DMS 273 (cell line): ENCODE data around the gene JSRP1.

Source experiments
- DNase-seq: peaks from one replicate; lab custom pipeline; 2025; ENCODE audit not compliant: unreplicated experiment; lab: John Stamatoyannopoulos, UW

The JSRP1 gene

DNA sequence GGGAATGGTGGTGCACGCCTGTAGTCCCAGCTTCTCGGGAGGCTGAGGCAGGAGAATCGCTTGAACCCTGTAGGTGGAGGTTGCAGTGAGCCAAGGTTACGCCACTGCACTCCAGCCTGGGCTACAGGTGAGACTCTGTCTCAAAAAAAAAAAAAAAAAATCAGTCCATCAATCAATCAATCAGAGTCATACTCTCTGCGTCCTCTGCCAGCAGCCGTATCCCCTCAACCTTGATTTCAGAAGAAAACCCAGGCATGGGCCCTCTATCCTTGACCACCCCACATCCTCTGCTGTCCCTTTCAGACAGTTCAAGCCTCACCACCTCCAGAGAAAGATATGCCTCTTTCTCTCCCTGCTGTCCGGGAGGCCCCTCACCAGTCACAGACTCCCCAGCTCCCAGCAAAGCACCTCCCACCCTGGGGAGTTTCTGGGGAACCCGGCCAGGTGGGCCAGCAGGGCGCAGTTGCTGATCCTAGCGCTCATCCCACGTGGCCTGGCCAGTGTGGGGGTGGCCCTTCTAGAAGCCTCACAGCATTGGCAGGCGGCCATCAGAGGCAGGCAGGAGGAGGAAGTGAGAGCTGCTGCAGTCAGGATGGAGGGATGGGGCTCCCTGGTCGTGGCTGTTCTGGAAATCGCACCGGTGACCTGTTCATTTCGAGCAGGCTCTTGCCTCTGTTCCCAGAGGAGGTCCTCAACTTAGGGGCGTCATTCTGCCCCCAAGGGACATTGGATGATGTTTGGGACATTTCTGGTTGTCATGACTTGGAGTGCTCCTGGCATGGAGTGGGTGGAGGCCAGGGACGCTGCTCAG, 10.2 kb upstream of the JSRP1 start:
- peak; percentile 65 for DNase-seq

- DNase-seq = peak; percentile 54
These were observed 5.4 kb upstream of the JSRP1 start for GRCh38 chr19:2261438-2262172.

DNA sequence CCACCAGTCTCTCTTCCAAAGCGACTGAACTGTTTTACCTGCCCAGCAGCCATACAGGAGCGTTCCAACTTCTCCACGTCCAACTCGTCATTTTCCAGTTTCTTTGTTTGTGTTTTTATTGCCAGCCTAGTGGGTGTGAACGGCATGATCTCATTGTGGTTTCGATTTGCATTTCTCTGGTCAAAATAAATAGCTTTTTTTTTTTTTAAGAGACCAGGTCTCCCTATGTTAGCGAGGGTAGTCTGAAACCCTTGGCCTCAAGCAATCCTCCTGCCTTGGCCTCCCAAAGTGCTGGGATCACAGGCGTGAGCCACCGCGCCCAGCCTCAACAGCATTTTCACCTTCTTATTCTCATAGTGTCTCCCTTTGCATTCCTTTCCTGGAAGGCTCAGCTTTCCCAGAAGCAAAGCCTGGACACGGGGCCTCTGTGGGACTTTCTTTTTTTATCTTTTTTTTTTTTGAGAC, 4.2 kb upstream of the JSRP1 start:
- DNase-seq = no peak

DNA sequence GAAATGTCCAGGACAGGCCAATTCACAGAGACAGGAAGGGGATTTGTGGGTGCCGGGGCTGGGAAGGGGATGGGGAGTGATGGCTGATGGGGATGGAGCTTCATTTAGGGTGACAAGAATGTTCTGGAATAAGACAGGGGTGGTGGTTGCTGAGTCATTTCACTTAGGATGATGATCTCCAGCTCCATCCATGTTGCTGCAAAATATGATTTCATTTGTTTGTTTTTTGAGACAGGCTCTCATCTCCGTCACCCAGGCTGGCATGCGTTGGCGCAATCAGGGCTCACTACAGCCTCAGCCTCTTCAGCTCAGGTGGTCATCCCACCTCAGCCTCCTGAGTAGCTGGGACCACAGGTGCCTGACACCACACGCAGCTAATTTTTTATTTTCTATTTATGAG, 3.1 kb upstream of the JSRP1 start:
- DNase-seq = no peak

GRCh38 chr19:2255112-2255845, 938 bp downstream of the JSRP1 start:
- DNase-seq = no peak

DNA sequence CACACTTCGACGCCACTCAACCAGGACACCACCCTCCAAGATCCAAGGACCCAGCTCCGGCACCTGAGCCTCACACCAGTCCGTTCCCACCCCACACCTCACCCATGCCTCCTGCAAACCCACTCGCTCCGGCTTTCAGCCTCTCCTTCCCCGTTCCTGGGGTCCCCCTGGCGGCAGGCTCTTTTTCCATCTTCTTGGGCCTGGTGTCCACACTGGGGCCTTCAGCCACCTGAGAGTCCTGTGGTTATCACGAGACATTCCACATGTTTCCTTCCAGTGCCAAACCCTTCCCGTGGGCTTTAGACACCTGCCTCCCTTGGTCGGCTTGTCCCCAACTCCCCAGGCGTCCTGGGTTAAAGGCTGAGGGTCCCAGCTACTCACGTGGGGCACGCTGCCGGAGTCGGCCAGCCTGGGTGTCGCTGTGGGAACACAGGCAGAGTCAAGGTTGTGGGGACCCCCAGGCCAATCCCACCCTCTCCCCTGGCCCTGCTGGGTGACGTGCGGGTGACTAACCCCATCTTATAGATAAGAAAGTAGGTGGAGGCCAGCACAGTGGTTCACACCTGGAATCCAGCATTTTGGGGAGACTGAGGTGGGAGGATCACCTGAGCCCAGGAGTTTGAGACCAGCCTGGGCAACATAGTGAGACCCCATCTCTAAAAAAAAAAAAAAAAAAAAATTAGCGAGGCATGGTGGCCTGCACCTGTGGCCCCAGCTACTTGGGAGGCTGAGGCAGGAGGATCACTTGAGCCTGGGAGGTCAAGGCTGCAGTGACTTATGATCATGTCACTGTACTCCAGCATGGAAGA, 1.9 kb downstream of the JSRP1 start:
- peak; percentile 62 for DNase-seq

GRCh38 chr19:2253106-2254063, 2.8 kb downstream of the JSRP1 start:
- DNase-seq = peak; percentile 65

DNA sequence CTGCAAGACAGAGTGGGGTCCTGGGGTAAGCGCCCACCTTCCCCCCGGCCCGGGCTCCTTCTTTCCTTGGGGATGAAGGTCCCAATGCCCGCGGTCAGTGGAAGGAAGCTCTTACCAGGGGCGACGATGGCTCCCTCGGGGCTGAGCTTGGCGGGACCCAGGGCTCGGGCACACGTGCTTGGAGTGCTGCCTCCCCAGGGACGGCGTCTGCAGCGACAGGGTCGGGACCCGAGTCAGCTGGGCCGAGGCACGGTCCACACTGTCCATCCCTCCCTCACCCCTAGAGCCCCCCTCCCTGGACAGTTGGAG, 3.5 kb downstream of the JSRP1 start:
- no peak for DNase-seq

DNA sequence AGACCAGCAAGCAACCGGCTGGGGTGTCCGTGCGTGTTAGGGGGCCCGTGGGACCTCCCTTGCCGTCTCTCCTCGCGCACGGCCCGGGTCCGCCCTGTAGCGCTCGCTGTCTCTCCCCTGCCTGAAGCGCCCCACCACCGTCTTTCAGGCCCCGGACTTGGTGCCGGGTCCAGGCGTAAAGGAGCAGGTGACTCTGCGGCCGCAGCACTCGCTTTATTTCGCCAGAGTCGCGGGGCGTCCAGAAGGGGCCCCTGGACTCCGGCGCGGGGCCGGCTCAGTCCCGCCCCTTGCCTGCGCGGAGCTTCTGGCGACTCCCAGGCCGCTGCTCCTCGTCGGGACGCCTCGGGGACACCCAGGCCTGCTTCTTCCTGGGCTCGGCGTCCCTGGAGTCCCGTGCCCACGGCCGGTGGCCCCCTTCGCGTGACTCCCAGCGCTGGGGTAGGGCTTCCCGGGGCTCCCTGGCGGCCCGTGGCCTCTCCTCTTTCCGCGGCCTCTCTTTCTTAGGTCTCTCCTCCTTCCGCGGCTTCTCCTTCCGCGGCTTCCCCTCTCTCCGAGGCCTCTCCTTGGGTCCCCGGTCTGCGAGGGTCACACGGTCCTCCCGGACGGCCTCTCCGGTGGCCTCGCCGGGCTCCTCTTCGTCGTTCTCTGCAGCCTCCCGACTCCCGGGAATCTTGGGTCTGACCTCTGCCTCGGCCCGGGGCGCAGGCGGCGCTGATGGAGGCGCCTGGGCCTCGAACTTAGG, 4.0 kb downstream of the JSRP1 start:
- DNase-seq = no peak

- DNase-seq = peak; percentile 68
These were observed 4.8 kb downstream of the JSRP1 start for GRCh38 chr19:2251106-2252054.

DNA sequence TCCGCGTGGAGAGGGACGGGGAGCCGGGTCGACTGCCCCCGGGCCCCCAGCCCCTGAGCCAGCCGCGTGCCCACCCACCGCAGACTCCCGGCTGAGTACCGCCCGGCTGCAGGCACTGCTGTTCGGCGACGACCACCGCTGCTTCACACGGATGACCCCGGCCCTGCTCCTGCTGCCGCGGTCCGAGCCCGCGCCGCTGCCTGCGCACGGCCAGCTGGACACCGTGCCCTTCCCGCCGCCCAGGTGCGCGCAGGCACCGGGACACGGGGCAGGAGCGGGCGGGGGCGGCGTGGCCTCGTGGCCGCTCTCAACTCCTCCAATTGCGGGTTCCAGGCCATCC, 5.5 kb downstream of the JSRP1 start:
- no peak for DNase-seq

DNA sequence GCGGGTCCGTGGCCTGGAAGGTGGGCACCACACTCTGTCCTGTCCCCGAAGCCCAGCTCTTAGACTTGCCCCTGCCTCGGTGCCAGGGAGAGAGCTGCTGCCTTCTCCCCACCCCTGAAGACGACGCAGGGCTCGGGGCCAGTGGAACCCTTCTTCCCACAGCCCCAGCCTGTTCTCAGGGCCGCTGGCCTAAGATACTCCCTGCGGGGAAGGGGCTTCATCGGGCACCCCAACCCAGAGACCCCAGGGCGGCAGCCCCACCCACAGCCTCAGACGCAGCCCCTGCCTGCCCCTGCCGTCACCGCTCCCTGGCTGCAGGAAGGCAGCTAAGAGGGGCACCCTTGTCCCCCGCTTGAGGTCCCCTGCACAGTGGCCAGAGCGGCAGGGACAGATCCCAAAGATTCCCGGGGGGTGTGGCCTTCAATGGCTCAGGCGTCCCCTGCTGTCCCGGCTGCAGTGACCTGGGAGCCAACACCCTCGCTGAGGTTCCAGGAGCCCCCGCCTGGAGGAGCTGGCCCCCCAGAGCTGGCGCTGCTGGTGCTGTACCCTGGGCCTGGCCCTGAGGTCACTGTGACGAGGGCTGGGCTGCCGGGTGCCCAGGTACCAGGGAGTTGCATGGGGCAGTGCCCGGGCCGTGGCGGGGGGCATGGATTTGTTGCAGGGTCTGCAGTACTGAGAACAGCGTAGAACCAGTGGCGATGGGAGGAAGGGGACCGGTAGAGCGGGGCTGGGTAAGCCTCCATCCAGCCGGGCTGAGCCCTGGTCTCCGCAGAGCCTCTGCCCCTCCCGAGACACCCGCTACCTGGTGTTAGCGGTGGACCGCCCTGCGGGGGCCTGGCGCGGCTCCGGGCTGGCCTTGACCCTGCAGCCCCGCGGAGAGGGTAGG, 6.1 kb downstream of the JSRP1 start:
- DNase-seq = peak; percentile 72

DNA sequence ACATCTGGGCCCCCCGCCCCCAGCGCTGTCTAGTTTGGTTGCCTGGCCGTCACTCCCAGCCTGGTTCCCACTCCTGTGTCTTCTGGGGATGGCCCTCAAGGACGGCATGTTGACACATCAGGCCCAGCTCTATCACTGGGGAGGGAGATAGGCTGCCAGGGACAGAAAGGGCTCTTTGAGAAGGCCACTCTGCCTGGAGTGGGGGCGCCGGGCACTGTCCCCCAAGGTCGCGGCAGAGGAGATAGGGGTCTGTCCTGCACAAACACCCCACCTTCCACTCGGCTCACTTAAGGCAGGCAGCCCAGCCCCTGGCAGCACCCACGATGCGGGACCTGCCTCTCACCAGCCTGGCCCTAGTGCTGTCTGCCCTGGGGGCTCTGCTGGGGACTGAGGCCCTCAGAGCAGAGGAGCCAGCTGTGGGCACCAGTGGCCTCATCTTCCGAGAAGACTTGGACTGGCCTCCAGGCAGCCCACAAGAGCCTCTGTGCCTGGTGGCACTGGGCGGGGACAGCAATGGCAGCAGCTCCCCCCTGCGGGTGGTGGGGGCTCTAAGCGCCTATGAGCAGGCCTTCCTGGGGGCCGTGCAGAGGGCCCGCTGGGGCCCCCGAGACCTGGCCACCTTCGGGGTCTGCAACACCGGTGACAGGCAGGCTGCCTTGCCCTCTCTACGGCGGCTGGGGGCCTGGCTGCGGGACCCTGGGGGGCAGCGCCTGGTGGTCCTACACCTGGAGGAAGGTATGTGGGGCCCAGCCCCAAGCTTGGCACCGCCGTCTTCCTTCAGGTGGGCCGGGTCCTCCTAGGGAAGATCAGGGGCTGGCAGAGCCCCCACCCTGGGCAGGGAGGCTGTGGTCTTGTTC, 7.0 kb downstream of the JSRP1 start, which contains the start of gene AMH:
TSS of gene AMH (plus strand) at position 314 of the 857 bp plus-strand sequence. CDS start at position 324, 10 bp downstream.
- DNase-seq = peak; percentile 58

DNA sequence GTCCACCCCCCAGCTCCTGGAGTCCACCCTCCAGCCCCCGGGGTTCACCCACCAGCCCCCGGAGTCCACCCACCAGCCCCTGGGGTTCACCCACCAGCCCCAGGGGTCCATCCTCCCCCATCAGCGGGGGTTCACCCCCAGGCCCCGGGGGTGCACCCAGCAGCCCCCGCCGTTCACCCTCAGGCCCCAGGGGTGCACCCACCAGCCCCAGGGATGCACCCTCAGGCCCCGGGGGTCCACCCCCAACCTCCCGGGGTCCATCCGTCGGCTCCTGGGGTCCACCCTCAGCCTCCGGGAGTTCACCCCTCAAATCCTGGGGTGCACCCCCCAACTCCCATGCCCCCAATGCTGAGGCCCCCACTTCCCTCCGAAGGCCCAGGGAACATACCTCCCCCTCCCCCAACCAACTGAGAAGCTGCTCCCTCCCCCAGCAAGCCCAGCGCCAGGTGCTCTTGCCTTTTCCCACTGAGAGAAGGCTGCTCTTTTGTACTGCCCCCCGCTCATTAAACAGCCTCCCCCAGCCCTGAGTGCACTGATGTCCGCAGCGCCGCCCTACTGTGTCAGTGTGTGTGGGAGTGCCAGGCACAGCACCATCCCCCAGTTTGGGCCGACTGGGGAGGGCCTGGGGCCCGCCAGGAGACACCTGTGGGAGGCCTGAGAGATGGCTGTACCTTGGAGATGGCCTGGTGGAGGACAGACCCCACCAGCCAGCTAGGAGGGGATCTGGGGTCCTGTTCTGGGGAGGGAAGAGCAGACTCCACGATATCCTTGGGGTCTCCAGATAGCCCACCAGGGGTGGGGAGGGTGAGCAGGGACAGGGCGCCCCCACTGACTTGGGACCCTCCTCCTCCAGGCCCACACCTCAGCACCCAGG, 7.8 kb downstream of the JSRP1 start:
- DNase-seq = no peak

- no peak for DNase-seq
These were observed 8.7 kb downstream of the JSRP1 start for GRCh38 chr19:2247433-2248101.
